ENCODE results near the gene MARCHF10. TPM values are rescaled to one million over a fixed set of nuclear protein-coding genes. Genes with fewer than 3 reads are reported as not detected.

Gene MARCHF10
- polyA plus RNA-seq, 1 donor from 2014 or later, result 0.27 TPM

DNA sequence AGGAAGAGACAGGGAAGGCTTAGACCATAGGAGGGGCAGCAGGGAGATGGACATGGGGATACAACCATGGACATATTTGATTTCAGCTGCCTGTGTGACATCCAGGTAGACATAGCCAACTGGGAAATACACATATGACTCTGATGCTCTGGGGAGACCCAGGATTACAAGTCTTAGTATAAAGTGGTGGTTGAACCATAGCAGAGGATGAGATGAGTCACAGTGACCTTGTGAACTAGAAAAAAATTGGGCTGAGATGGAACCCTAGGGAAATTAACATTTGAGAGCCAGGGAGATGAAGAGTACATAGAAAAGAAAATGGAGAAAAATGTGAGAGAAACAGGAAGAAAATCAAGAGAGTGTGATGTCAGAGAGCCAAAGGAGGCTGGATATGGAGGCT, 10.2 kb downstream of the MARCHF10 start:
- Histone ChIP-seq H3K27ac (ENCODE audit: low read length) (no peak overlapping the region), H3F3A (ENCODE audit: insufficient read depth, low read length, poor library complexity, severe bottlenecking) (no peaks in the 10 kb centered on the region), H4K20me1 (ENCODE audit: insufficient read depth) (no peaks in the 10 kb centered on the region), H3K9me3 (ENCODE audit: low read length) (no peaks in the 10 kb centered on the region), H3K4me2 (ENCODE audit: low read length) (no peak overlapping the region), H3K9ac (ENCODE audit: low read length) (no peak overlapping the region), H3K36me3 (ENCODE audit: insufficient read depth, low read length) (no peaks in the 10 kb centered on the region), H3K79me2 (replicated peaks; ENCODE audit: insufficient read depth, low read length) (no peaks in the 10 kb centered on the region), H3K27me3 (ENCODE audit: insufficient read depth, low read depth, low read length) (no peaks in the 10 kb centered on the region), H3K9me2 (ENCODE audit: insufficient read depth, low read length) (no peaks in the 10 kb centered on the region), H2AFZ (ENCODE audit: low read depth, low read length) (no peak overlapping the region), H3K4me3 (ENCODE audit: low read length) (no peak overlapping the region)
- TF ChIP-seq, protein P1, sequence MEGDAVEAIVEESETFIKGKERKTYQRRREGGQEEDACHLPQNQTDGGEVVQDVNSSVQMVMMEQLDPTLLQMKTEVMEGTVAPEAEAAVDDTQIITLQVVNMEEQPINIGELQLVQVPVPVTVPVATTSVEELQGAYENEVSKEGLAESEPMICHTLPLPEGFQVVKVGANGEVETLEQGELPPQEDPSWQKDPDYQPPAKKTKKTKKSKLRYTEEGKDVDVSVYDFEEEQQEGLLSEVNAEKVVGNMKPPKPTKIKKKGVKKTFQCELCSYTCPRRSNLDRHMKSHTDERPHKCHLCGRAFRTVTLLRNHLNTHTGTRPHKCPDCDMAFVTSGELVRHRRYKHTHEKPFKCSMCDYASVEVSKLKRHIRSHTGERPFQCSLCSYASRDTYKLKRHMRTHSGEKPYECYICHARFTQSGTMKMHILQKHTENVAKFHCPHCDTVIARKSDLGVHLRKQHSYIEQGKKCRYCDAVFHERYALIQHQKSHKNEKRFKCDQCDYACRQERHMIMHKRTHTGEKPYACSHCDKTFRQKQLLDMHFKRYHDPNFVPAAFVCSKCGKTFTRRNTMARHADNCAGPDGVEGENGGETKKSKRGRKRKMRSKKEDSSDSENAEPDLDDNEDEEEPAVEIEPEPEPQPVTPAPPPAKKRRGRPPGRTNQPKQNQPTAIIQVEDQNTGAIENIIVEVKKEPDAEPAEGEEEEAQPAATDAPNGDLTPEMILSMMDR (IDR thresholded peaks at IDR 0.05; ENCODE audit: poor library complexity, severe bottlenecking), result no peak
- TF ChIP-seq EP300 (conservative IDR thresholded peaks at IDR 0.05; ENCODE audit: poor library complexity, severe bottlenecking) (no peak), TAF1 (IDR thresholded peaks at IDR 0.05; ENCODE audit: low read depth) (no peak), POLR2AphosphoS5 (IDR thresholded peaks at IDR 0.05) (no peak), MXI1 (conservative IDR thresholded peaks at IDR 0.05; ENCODE audit: poor library complexity, severe bottlenecking) (no peak), REST (IDR thresholded peaks at IDR 0.05; ENCODE audit: borderline replicate concordance) (no peak), RAD21 (conservative IDR thresholded peaks at IDR 0.05) (no peak), EZH2 (IDR thresholded peaks at IDR 0.05; ENCODE audit: borderline replicate concordance, insufficient read depth, low read length, poor library complexity, severe bottlenecking) (no peak), SMC3 (conservative IDR thresholded peaks at IDR 0.05; ENCODE audit: poor library complexity) (no peak)

GRCh38 chr17:62796291-62796690, 11.8 kb downstream of the MARCHF10 start:
- H3K9me2 ChIP-seq (ENCODE audit: insufficient read depth, low read length), result no peaks in the 10 kb centered on the region
- H3K4me2 ChIP-seq (ENCODE audit: low read length), result no peak overlapping the region
- H3K27ac ChIP-seq (ENCODE audit: low read length), result no peak overlapping the region
- no peaks in the 10 kb centered on the region for H3K79me2 ChIP-seq (replicated peaks; ENCODE audit: insufficient read depth, low read length)
- TF ChIP-seq, protein P1 (IDR thresholded peaks at IDR 0.05; ENCODE audit: poor library complexity, severe bottlenecking), result no peak
- TF ChIP-seq MXI1 (conservative IDR thresholded peaks at IDR 0.05; ENCODE audit: poor library complexity, severe bottlenecking), result no peak
- no peak for TF ChIP-seq TAF1 (IDR thresholded peaks at IDR 0.05; ENCODE audit: low read depth)
- TF ChIP-seq SMC3 (conservative IDR thresholded peaks at IDR 0.05; ENCODE audit: poor library complexity), result no peak
- TF ChIP-seq EP300 (conservative IDR thresholded peaks at IDR 0.05; ENCODE audit: poor library complexity, severe bottlenecking), result no peak
- TF ChIP-seq REST (IDR thresholded peaks at IDR 0.05; ENCODE audit: borderline replicate concordance), result no peak
- TF ChIP-seq RAD21 (conservative IDR thresholded peaks at IDR 0.05), result no peak
- TF ChIP-seq EZH2 (IDR thresholded peaks at IDR 0.05; ENCODE audit: borderline replicate concordance, insufficient read depth, low read length, poor library complexity, severe bottlenecking), result no peak
- no peak for TF ChIP-seq POLR2AphosphoS5 (IDR thresholded peaks at IDR 0.05)
- H3K9ac ChIP-seq (ENCODE audit: low read length), result no peak overlapping the region
- no peaks in the 10 kb centered on the region for H3K27me3 ChIP-seq (ENCODE audit: insufficient read depth, low read depth, low read length)
- no peak overlapping the region for H2AFZ ChIP-seq (ENCODE audit: low read depth, low read length)
- no peaks in the 10 kb centered on the region for H3K36me3 ChIP-seq (ENCODE audit: insufficient read depth, low read length)
- H3F3A ChIP-seq (ENCODE audit: insufficient read depth, low read length, poor library complexity, severe bottlenecking), result no peaks in the 10 kb centered on the region
- no peak overlapping the region for H3K4me3 ChIP-seq (ENCODE audit: low read length)
- H4K20me1 ChIP-seq (ENCODE audit: insufficient read depth), result no peaks in the 10 kb centered on the region
- H3K9me3 ChIP-seq (ENCODE audit: low read length), result no peaks in the 10 kb centered on the region

Data from neural cell (in vitro differentiated cells).